K562 (cell line): ENCODE measurements around the gene HARS2. TPM values are rescaled to one million over a fixed set of nuclear protein-coding genes. Genes with fewer than 3 reads are reported as not detected.

Experiments
- FOXJ2 ChIP-seq: fragments of 200-800 bp; sonication (Bioruptor generic); IDR thresholded peaks from 2 replicates; pipeline ENCODE4 v1.6.1; 2016; ENCODE audit warnings: missing genetic modification characterization, missing compliant biosample characterization
- GATA2 ChIP-seq: sonication (generic); formaldehyde crosslinking; IDR thresholded peaks from 2 replicates; pipeline ENCODE4 v1.4.0; 2020; ENCODE audit warnings: mild to moderate bottlenecking, missing genetic modification reagents
- HNRNPH1 ChIP-seq: fragments of 200-400 bp; formaldehyde crosslinking; optimal IDR thresholded peaks from 2 replicates; pipeline ENCODE3; 2017; ENCODE audit warnings: low read depth, mild to moderate bottlenecking, low read length, moderate library complexity
- MAFF ChIP-seq: IDR thresholded peaks from 2 replicates; pipeline ENCODE4 v1.6.1; 2012; ENCODE audit warnings: low read length, improper control_type of control experiment
- MYNN ChIP-seq, 2 experiments: sonication (generic); formaldehyde crosslinking in 1 of 2; IDR thresholded peaks; 2 replicates each; pipeline versions ENCODE4 v1.5.0 to v1.6.1; 2016 to 2020; ENCODE audit warnings: antibody characterized with exemption in 1 of 2, missing genetic modification reagents in 1 of 2
- NCOA6 ChIP-seq: fragments of 450-650 bp; IDR thresholded peaks from 2 replicates; pipeline ENCODE4 v1.6.1; 2017; ENCODE audit warnings: mild to moderate bottlenecking
- PYGO2 ChIP-seq: fragments of 450-650 bp; IDR thresholded peaks from 2 replicates; pipeline ENCODE4 v1.6.1; 2016; ENCODE audit warnings: mild to moderate bottlenecking, missing genetic modification characterization, moderate library complexity, missing compliant biosample characterization
- RAD51 ChIP-seq: fragments of 450-650 bp; IDR thresholded peaks from 2 replicates; pipeline ENCODE4 v1.7.1; 2016; ENCODE audit warnings: low read depth, mild to moderate bottlenecking, borderline replicate concordance
- RCOR1 ChIP-seq, 2 experiments: IDR thresholded peaks; 2 replicates each; pipeline ENCODE4 v1.6.1; 2012; ENCODE audit warnings: low read depth in 2 of 2, low read length in 2 of 2, borderline replicate concordance in 1 of 2, improper control_type of control experiment in 1 of 2
- RHOXF2B ChIP-seq: fragments of 250-450 bp; sonication (Bioruptor Pico); conservative IDR thresholded peaks from 2 replicates; pipeline ENCODE4 v1.5.1; 2021
- ZNF740 ChIP-seq, 3 experiments: fragments of 200-800 bp in 1 of 3; sonication (Bioruptor generic) in 1 of 3; sonication (generic) in 1 of 3; formaldehyde crosslinking in 1 of 3; IDR thresholded peaks; 2 replicates each; pipeline versions ENCODE4 v1.6.1 to v1.8.0; 2016 to 2022; ENCODE audit warnings: mild to moderate bottlenecking in 2 of 3, missing compliant biosample characterization in 2 of 3, missing genetic modification characterization in 2 of 3, missing genetic modification reagents in 1 of 3
- polyA plus RNA-seq, 8 experiments: library from polyadenylated mRNA; depleted of rRNA in 4 of 8; stranded (reverse) in 5 of 8; unstranded in 3 of 8; fragments of >200 nt; fragmentation: Nextera tagmentation in 2 of 8; fragmentation: Illumina TruSeq in 1 of 8; extraction: Ambion mirVana in 2 of 8; extraction: Trizol in 1 of 8; gene quantifications; 2 replicates each; pipeline versions ENCODE4 v1.2.1 to v1.2.3, GENCODE V29; 2011 to 2014; ENCODE audit warnings: inconsistent platforms in 1 of 8, missing spikeins in 1 of 8
- total RNA-seq, 7 experiments: library from RNA; depleted of rRNA in 6 of 7; stranded (reverse); fragments of >200 nt in 6 of 7; fragmentation: Illumina TruSeq in 2 of 7; extraction: Trizol in 2 of 7; gene quantifications; 2 replicates each; pipeline versions ENCODE4 v1.2.1 to v1.2.3, GENCODE V29; 2011 to 2021; ENCODE audit warnings: low replicate concordance in 1 of 7
- TF ChIP-seq, protein P1 (sequence below): fragments of 200-600 bp; sonication (generic); IDR thresholded peaks from one replicate; pipeline ENCODE4 v1.6.1; 2012; ENCODE audit warnings: mild to moderate bottlenecking, low read depth, low read length, inconsistent platforms
- TF ChIP-seq, protein P2 (sequence below): sonication (generic); formaldehyde crosslinking; IDR thresholded peaks from 2 replicates; pipeline ENCODE4 v1.9.0; 2022; ENCODE audit warnings: mild to moderate bottlenecking, missing genetic modification reagents

HARS2 gene
- total and polyA plus RNA-seq, 9 of the 15 experiments (the other 6 are each of a cell fraction or from before 2014, with no cell fraction given): 8.5 to 41.6 (median 27.1) TPM

GRCh38 chr5:140690941-140691924, at the start of gene HARS2, which contains the start of gene HARS1 (continued):
- TF ChIP-seq, protein P1, sequence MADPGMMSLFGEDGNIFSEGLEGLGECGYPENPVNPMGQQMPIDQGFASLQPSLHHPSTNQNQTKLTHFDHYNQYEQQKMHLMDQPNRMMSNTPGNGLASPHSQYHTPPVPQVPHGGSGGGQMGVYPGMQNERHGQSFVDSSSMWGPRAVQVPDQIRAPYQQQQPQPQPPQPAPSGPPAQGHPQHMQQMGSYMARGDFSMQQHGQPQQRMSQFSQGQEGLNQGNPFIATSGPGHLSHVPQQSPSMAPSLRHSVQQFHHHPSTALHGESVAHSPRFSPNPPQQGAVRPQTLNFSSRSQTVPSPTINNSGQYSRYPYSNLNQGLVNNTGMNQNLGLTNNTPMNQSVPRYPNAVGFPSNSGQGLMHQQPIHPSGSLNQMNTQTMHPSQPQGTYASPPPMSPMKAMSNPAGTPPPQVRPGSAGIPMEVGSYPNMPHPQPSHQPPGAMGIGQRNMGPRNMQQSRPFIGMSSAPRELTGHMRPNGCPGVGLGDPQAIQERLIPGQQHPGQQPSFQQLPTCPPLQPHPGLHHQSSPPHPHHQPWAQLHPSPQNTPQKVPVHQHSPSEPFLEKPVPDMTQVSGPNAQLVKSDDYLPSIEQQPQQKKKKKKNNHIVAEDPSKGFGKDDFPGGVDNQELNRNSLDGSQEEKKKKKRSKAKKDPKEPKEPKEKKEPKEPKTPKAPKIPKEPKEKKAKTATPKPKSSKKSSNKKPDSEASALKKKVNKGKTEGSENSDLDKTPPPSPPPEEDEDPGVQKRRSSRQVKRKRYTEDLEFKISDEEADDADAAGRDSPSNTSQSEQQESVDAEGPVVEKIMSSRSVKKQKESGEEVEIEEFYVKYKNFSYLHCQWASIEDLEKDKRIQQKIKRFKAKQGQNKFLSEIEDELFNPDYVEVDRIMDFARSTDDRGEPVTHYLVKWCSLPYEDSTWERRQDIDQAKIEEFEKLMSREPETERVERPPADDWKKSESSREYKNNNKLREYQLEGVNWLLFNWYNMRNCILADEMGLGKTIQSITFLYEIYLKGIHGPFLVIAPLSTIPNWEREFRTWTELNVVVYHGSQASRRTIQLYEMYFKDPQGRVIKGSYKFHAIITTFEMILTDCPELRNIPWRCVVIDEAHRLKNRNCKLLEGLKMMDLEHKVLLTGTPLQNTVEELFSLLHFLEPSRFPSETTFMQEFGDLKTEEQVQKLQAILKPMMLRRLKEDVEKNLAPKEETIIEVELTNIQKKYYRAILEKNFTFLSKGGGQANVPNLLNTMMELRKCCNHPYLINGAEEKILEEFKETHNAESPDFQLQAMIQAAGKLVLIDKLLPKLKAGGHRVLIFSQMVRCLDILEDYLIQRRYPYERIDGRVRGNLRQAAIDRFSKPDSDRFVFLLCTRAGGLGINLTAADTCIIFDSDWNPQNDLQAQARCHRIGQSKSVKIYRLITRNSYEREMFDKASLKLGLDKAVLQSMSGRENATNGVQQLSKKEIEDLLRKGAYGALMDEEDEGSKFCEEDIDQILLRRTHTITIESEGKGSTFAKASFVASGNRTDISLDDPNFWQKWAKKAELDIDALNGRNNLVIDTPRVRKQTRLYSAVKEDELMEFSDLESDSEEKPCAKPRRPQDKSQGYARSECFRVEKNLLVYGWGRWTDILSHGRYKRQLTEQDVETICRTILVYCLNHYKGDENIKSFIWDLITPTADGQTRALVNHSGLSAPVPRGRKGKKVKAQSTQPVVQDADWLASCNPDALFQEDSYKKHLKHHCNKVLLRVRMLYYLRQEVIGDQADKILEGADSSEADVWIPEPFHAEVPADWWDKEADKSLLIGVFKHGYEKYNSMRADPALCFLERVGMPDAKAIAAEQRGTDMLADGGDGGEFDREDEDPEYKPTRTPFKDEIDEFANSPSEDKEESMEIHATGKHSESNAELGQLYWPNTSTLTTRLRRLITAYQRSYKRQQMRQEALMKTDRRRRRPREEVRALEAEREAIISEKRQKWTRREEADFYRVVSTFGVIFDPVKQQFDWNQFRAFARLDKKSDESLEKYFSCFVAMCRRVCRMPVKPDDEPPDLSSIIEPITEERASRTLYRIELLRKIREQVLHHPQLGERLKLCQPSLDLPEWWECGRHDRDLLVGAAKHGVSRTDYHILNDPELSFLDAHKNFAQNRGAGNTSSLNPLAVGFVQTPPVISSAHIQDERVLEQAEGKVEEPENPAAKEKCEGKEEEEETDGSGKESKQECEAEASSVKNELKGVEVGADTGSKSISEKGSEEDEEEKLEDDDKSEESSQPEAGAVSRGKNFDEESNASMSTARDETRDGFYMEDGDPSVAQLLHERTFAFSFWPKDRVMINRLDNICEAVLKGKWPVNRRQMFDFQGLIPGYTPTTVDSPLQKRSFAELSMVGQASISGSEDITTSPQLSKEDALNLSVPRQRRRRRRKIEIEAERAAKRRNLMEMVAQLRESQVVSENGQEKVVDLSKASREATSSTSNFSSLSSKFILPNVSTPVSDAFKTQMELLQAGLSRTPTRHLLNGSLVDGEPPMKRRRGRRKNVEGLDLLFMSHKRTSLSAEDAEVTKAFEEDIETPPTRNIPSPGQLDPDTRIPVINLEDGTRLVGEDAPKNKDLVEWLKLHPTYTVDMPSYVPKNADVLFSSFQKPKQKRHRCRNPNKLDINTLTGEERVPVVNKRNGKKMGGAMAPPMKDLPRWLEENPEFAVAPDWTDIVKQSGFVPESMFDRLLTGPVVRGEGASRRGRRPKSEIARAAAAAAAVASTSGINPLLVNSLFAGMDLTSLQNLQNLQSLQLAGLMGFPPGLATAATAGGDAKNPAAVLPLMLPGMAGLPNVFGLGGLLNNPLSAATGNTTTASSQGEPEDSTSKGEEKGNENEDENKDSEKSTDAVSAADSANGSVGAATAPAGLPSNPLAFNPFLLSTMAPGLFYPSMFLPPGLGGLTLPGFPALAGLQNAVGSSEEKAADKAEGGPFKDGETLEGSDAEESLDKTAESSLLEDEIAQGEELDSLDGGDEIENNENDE: no peak
- TF ChIP-seq RCOR1 (IDR thresholded peaks at IDR 0.05; ENCODE audit: borderline replicate concordance in 1 of 2, low read depth in 2 of 2, low read length in 2 of 2): peak in 1 of 2 experiments; percentile 81; a peak in 3 of 4 replicates
- no peak for TF ChIP-seq ZNF740 (CRISPR knock-in tag; IDR thresholded peaks at IDR 0.05)
- no peak for TF ChIP-seq ZNF740 (tag; IDR thresholded peaks at IDR 0.05)
- TF ChIP-seq FOXJ2 (tag): no peak
- TF ChIP-seq PYGO2: no peak
- TF ChIP-seq NCOA6: no peak
- TF ChIP-seq GATA2 (CRISPR knock-in tag): no peak
- TF ChIP-seq RHOXF2B (CRISPR knock-in tag): no peak
- TF ChIP-seq, protein P2, sequence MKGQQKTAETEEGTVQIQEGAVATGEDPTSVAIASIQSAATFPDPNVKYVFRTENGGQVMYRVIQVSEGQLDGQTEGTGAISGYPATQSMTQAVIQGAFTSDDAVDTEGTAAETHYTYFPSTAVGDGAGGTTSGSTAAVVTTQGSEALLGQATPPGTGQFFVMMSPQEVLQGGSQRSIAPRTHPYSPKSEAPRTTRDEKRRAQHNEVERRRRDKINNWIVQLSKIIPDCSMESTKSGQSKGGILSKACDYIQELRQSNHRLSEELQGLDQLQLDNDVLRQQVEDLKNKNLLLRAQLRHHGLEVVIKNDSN: no peak
- peak; percentile 62; the same call in 1 of the 2 replicates for TF ChIP-seq MYNN (IDR thresholded peaks at IDR 0.05)
- no peak for TF ChIP-seq MYNN (CRISPR knock-in tag; IDR thresholded peaks at IDR 0.05)
- TF ChIP-seq HNRNPH1: no peak
- TF ChIP-seq RAD51: no peak
- TF ChIP-seq MAFF: no peak
